SK-N-MC (cell line): Measurements from ENCODE around the gene NFAT5.

ENCODE experiments used
- EZH2 ChIP-seq: fragments of 200-600 bp; sonication (generic); IDR thresholded peaks from one replicate; pipeline ENCODE4 v1.6.1; 2017; ENCODE audit warnings: antibody characterized with exemption
- FOXP2 ChIP-seq: optimal IDR thresholded peaks from 2 replicates; pipeline ENCODE3; 2011; ENCODE audit warnings: mild to moderate bottlenecking, moderate library complexity; ENCODE audit not compliant: insufficient read depth; ENCODE audit errors: extremely low read length, control extremely low read depth
- POLR2AphosphoS5 ChIP-seq: IDR thresholded peaks from 2 replicates; pipeline ENCODE4 v1.6.1; 2012; ENCODE audit warnings: mild to moderate bottlenecking, low read depth, low read length, borderline replicate concordance

- no peak for TF ChIP-seq EZH2
- no peak for TF ChIP-seq POLR2AphosphoS5
- TF ChIP-seq FOXP2 = no peak
Observed at GRCh38 chr16:69720822-69721430, 155.2 kb downstream of the NFAT5 start.
